HUDEP-2 (cell line): Measurements from ENCODE around the gene YEATS2.
A peak's percentile ranks its signal among the peaks of the same experiment; 100 is the strongest.
"Not testable (repeated sequence)": the region's sequence is repeated elsewhere in the genome, so short reads cannot be mapped to it uniquely, and the experiment has no call there.

Experiments used
- DNase-seq, 76 experiments: peaks; one replicate each; lab custom pipeline; 2025; ENCODE audit not compliant: unreplicated experiment in 76 of 76; lab: John Stamatoyannopoulos, UW

The YEATS2 gene

GRCh38 chr3:183697610-183698317 is at the start of gene YEATS2:
Gene YEATS2, plus strand, starts transcription at chr3:183697797. Its CDS starts 17,366 bp downstream, at chr3:183715163.
- DNase-seq: peak in 64 of 76 experiments; percentile 2 to 68 (median 39)

- no peak for DNase-seq
These were observed 47.0 kb upstream of the YEATS2 start for GRCh38 chr3:183650554-183650953.

- peak in 3 of 76 experiments; percentile 2 to 5 (median 2) for DNase-seq
These were observed 44.2 kb upstream of the YEATS2 start for GRCh38 chr3:183653209-183654064.

GRCh38 chr3:183654727-183655126 is 42.9 kb upstream of the YEATS2 start:
- DNase-seq: no peak

- no peak for DNase-seq
These were observed 35.5 kb upstream of the YEATS2 start for GRCh38 chr3:183662099-183662498.

- no peak for DNase-seq
These were observed 32.6 kb upstream of the YEATS2 start for GRCh38 chr3:183664913-183665381.

GRCh38 chr3:183680061-183680460 is 17.5 kb upstream of the YEATS2 start:
- DNase-seq: no peak

GRCh38 chr3:183687705-183688104 is 9.9 kb upstream of the YEATS2 start:
- no peak for DNase-seq

GRCh38 chr3:183688874-183689273 is 8.7 kb upstream of the YEATS2 start:
- peak in 1 of 76 experiments; percentile 1 for DNase-seq

- DNase-seq: not testable (repeated sequence)
These were observed 8.0 kb upstream of the YEATS2 start for GRCh38 chr3:183689621-183690020.

GRCh38 chr3:183690402-183690995 is 7.1 kb upstream of the YEATS2 start:
- DNase-seq: no peak

GRCh38 chr3:183692436-183692835 is 5.2 kb upstream of the YEATS2 start:
- DNase-seq: no peak

- DNase-seq: no peak
These were observed 1.8 kb upstream of the YEATS2 start for GRCh38 chr3:183695569-183696364.

GRCh38 chr3:183697123-183697609 is 431 bp upstream of the YEATS2 start:
- peak in 1 of 76 experiments; percentile 44 for DNase-seq

GRCh38 chr3:183698318-183698751 is 738 bp downstream of the YEATS2 start:
- peak in 10 of 76 experiments; percentile 1 to 32 (median 14) for DNase-seq

GRCh38 chr3:183698756-183699155 is 1.2 kb downstream of the YEATS2 start:
- DNase-seq: peak in 18 of 76 experiments; percentile 2 to 32 (median 8)

GRCh38 chr3:183699238-183699947 is 1.8 kb downstream of the YEATS2 start:
- no peak for DNase-seq

- no peak for DNase-seq
These were observed 4.1 kb downstream of the YEATS2 start for GRCh38 chr3:183701744-183702143.

GRCh38 chr3:183703892-183704291 is 6.3 kb downstream of the YEATS2 start:
- not testable (repeated sequence) for DNase-seq
